Hepatocyte (in vitro differentiated cells): ENCODE results near the gene RXRA.

ENCODE experiments used
- EZH2 ChIP-seq: fragments of 200-600 bp; sonication (generic); IDR thresholded peaks from 2 replicates; pipeline ENCODE4 v1.6.1; 2016; ENCODE audit warnings: antibody characterized with exemption, mild to moderate bottlenecking, borderline replicate concordance
- EZH2phosphoT487 ChIP-seq: fragments of 200-600 bp; sonication (generic); IDR thresholded peaks from one replicate; pipeline ENCODE4 v1.6.1; 2018; ENCODE audit warnings: antibody characterized with exemption, mild to moderate bottlenecking, low read depth, moderate library complexity; ENCODE audit not compliant: unreplicated experiment, severe bottlenecking
- TF ChIP-seq, protein P1 (sequence below): fragments of 200-600 bp; sonication (generic); IDR thresholded peaks from 2 replicates; pipeline ENCODE4 v1.5.1; 2016; ENCODE audit warnings: antibody characterized with exemption, mild to moderate bottlenecking; ENCODE audit not compliant: poor library complexity

GRCh38 chr9:134486143-134486591 lies 159.9 kb downstream of the RXRA start:
- TF ChIP-seq, protein P1, sequence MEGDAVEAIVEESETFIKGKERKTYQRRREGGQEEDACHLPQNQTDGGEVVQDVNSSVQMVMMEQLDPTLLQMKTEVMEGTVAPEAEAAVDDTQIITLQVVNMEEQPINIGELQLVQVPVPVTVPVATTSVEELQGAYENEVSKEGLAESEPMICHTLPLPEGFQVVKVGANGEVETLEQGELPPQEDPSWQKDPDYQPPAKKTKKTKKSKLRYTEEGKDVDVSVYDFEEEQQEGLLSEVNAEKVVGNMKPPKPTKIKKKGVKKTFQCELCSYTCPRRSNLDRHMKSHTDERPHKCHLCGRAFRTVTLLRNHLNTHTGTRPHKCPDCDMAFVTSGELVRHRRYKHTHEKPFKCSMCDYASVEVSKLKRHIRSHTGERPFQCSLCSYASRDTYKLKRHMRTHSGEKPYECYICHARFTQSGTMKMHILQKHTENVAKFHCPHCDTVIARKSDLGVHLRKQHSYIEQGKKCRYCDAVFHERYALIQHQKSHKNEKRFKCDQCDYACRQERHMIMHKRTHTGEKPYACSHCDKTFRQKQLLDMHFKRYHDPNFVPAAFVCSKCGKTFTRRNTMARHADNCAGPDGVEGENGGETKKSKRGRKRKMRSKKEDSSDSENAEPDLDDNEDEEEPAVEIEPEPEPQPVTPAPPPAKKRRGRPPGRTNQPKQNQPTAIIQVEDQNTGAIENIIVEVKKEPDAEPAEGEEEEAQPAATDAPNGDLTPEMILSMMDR: no peak
- TF ChIP-seq EZH2phosphoT487 (no peak), EZH2 (no peak)
